Epidermal melanocyte (primary cell): ENCODE data around the gene GABPA.

ENCODE experiments used
- DNase-seq: peaks from one replicate; pipeline ENCODE4 v3.0.0; 2011; ENCODE audit warnings: low spot score; ENCODE audit not compliant: insufficient read length

GABPA gene

DNA sequence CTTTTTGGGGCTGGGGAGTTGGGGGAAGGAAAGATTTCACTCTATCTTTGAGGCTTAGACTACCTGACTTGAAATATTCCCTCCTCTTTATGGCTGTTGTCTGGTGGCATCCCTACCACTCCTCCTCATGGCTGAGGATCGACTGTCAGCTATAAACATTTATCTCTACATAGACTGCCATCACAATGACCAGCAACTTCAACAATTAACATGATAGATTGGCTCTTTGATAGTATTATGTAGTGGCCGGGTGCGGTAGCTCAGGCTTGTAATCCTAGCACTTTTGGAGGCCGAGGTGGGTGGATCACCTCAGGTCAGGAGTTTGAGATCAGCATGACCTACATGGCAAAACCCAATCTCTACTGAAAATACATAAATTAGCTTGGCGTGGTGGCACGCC is 72.4 kb downstream of the GABPA start:
- DNase-seq: no peak

DNA sequence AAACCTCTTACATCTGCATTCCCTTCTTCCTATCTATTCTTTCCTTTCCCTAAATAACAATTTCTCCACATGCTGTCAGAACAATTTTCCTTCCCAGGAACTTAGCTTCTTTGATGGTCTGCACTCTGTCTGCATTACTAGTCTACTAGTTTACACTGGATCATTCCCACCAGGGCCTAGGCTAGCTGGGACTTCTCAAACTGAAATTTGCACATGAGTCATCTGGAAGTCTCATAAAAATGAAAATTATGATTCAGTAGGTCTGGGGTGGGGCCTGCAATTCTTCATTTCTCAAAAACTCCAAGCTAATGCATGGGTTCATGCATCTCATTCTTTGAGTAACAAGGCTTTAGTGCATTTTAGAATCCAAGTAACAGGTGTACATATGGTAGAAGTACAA is 74.2 kb downstream of the GABPA start:
- no peak for DNase-seq

DNA sequence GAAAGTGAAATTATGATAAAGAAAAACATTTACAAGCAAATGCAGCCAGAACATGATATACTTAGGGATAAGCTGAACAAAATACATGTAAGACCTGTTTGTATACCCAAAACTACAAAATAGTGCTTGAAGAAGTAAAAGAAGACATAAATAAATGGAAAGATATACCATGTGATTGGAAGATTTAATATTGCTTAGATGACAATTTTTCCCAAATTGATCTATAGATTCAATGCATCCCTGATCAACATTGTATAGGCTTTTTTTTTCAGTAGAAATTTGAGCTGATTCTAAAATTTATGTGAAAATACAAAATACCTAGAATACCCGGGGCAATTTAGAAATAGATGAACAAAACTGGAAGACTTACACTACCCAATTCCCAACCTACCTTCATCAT is 76.4 kb downstream of the GABPA start:
- no peak for DNase-seq

DNA sequence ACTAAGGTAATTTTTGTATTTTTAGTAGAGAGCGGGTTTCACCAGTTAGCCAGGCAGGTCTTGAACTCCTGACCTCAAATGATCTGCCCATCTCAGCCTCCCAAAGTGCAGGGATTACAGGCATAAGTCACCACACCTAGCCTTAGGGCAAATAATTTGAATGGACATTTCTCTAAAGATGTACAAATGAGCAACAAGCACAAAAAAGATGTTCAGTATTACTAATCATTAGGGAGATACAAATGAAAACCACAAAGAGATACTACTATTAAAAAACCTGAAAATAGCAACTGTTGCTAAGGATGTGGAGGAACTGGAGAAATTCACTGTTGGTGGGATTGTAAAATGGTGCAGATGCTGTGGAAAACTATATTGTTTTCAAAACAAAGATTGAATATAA is 79.1 kb downstream of the GABPA start:
- DNase-seq: no peak

DNA sequence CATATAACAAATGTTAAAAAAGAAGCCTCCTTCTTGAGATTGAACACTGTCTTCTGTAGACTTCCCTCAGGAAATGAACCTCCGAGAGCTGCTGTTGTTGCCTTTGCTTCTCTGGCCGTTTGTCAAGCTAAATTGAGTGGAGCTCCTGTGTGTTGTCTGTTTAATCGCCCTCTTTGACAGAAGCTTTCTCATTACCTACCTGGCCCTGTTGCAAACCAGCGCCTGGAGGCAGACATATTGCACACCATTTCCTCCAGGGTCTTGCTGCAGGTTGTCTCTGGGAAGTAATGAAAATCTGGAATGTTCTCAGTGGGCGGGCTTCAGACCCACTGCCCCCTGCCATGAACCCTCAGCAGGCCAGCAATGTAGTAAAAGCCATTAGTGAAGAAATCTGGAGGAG is 83.3 kb downstream of the GABPA start:
- no peak for DNase-seq

DNA sequence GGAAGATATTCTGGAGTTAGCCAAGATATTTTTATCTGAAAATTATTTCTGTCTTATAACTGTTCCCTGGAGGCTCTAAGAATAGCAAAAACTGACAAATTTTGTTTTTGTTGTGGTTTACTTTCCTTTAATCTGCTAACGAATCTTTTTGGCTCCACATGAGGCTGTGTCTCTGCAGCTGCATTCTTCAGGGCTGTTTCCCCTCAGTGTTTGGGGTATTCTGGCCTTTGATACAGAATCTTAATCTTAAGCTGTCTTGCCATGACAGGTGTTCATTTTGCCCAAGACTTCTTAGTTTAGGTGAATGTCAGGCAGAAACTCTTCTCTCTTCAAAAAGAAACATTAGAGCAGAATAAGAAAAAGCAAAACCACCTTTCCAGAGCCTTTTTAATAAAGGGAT is 83.8 kb downstream of the GABPA start:
- DNase-seq: no peak
